Vagina (tissue), 2 donors: Measurements from ENCODE around the gene ORM2.

ENCODE experiments used
- CTCF ChIP-seq, 3 experiments: fragments of 450-650 bp in 2 of 3; fragments of 200-600 bp in 1 of 3; sonication (generic) in 1 of 3; IDR thresholded peaks; one replicate each; pipeline ENCODE4 v1.5.1; 2017 to 2019; ENCODE audit warnings: antibody characterized with exemption in 3 of 3, mild to moderate bottlenecking in 2 of 3, moderate library complexity in 2 of 3
- POLR2A ChIP-seq, 2 donors: fragments of 450-650 bp; IDR thresholded peaks; one replicate each; pipeline ENCODE4 v1.6.1; 2017; ENCODE audit warnings: antibody characterized with exemption in 2 of 2, mild to moderate bottlenecking in 2 of 2, moderate library complexity in 2 of 2
- POLR2AphosphoS5 ChIP-seq, 2 donors: sonication (generic); formaldehyde crosslinking; IDR thresholded peaks; one replicate each; pipeline ENCODE4 v1.9.0; 2017; ENCODE audit warnings: antibody characterized with exemption in 2 of 2, mild to moderate bottlenecking in 2 of 2, low read depth in 1 of 2; ENCODE audit not compliant: insufficient read depth in 1 of 2

- no peak for TF ChIP-seq POLR2AphosphoS5 (IDR thresholded peaks at IDR 0.05; ENCODE audit: insufficient read depth in 1 of 2, low read depth in 1 of 2)
- no peak for TF ChIP-seq CTCF (IDR thresholded peaks at IDR 0.05)
- TF ChIP-seq POLR2A (IDR thresholded peaks at IDR 0.05), result no peak
These were observed 11.3 kb upstream of the ORM2 start for GRCh38 chr9:114318416-114318815.
